Endothelial cell of umbilical vein (primary cell): Measurements from ENCODE around the gene ACAP1. TPM values are rescaled to one million over a fixed set of nuclear protein-coding genes. Genes with fewer than 3 reads are reported as not detected.

Source experiments
- BruUV-seq: library from RNA; stranded (reverse); fragments of 400-500 nt; replicated peaks from 2 replicates; lab custom pipeline; 2021; lab: Mats Ljungman, UMichigan
- CTCF ChIA-PET: fragments of 300-600, 350-600 bp; sonication (Branson Sonifier 250); formaldehyde crosslinking; loops from one replicate; lab custom pipeline; 2021; ENCODE audit warnings: antibody characterized with exemption, inconsistent platforms; lab: Charles Lee
- POLR2A ChIA-PET: fragments of 300-600, 350-600 bp; sonication (Branson Sonifier 250); formaldehyde crosslinking; loops from one replicate; lab custom pipeline; 2021; ENCODE audit warnings: antibody characterized with exemption, inconsistent platforms; lab: Charles Lee
- DNase-seq: peaks from one replicate; pipeline ENCODE4 v3.0.0-alpha.2; 2011; ENCODE audit warnings: low read depth, low spot score
- FAIRE-seq: peaks from 2 replicates; lab custom pipeline; 2011; peaks lifted over from hg19 to GRCh38; lab: Jason Lieb, UNC
- H2AFZ ChIP-seq: 2 replicates; pipeline ENCODE4 v1.6.0; 2012; ENCODE audit warnings: low read depth, low read length, control low read depth, inconsistent platforms
- H3K27ac ChIP-seq: 2 replicates; pipeline ENCODE4 v1.5.1; 2011; ENCODE audit warnings: low read depth, mild to moderate bottlenecking, control low read depth, low read length, moderate library complexity; ENCODE audit not compliant: insufficient read depth
- H3K27me3 ChIP-seq, 2 experiments: 2 replicates each; pipeline versions ENCODE4 v1.6.0 to v1.6.1; 2011; ENCODE audit warnings: low read length in 2 of 2, mixed read lengths in 1 of 2; ENCODE audit not compliant: control insufficient read depth in 2 of 2, insufficient read depth in 2 of 2
- H3K36me3 ChIP-seq, 2 experiments: 2 replicates in 1 of 2; 3 replicates in 1 of 2; pipeline ENCODE4 v1.5.1; 2011; ENCODE audit warnings: low read length in 2 of 2, mild to moderate bottlenecking in 1 of 2, moderate library complexity in 1 of 2; ENCODE audit not compliant: control insufficient read depth in 2 of 2, insufficient read depth in 2 of 2; ENCODE audit errors: extremely low read depth in 1 of 2
- H3K4me1 ChIP-seq: 3 replicates; pipeline ENCODE4 v1.5.1; 2011; ENCODE audit warnings: mild to moderate bottlenecking, low read length; ENCODE audit not compliant: control insufficient read depth, insufficient read depth; ENCODE audit errors: extremely low read depth
- H3K4me2 ChIP-seq: 2 replicates; pipeline ENCODE4 v1.6.1; 2011; ENCODE audit warnings: low read length, control low read depth, mixed read lengths; ENCODE audit not compliant: insufficient read depth
- H3K4me3 ChIP-seq, 3 experiments: fragments of 200-600 bp in 1 of 3; sonication (generic), shearing (Covaris generic) in 1 of 3; replicated peaks in 1 of 3; 2 replicates each; pipeline ENCODE4 v1.5.1; 2011 to 2016; ENCODE audit warnings: control low read depth in 3 of 3, low read length in 3 of 3, mild to moderate bottlenecking in 2 of 3, inconsistent platforms in 1 of 3, low read depth in 1 of 3, moderate library complexity in 1 of 3; ENCODE audit not compliant: insufficient read depth in 1 of 3
- H3K79me2 ChIP-seq: 2 replicates; pipeline ENCODE4 v1.6.0; 2012; ENCODE audit warnings: low read length, inconsistent platforms; ENCODE audit not compliant: control insufficient read depth, insufficient read depth
- H3K9ac ChIP-seq: replicated peaks from 2 replicates; pipeline ENCODE3; 2011; ENCODE audit warnings: low read length, control low read depth; ENCODE audit not compliant: insufficient read depth; ENCODE audit errors: extremely low read depth
- H3K9me1 ChIP-seq: replicated peaks from 3 replicates; pipeline ENCODE4 v1.6.0; 2011; ENCODE audit warnings: mild to moderate bottlenecking, low read length; ENCODE audit not compliant: control insufficient read depth, insufficient read depth; ENCODE audit errors: extremely low read depth
- H3K9me3 ChIP-seq: replicated peaks from 2 replicates; pipeline ENCODE4 v1.5.1; 2012; ENCODE audit warnings: low read length, inconsistent platforms; ENCODE audit not compliant: control insufficient read depth, insufficient read depth
- H4K20me1 ChIP-seq: replicated peaks from 2 replicates; pipeline ENCODE3; 2011; ENCODE audit warnings: mild to moderate bottlenecking, low read length; ENCODE audit not compliant: control insufficient read depth, insufficient read depth; ENCODE audit errors: extremely low read depth
- CTCF ChIP-seq, 2 donors: IDR thresholded peaks; 1 replicate in 1 of 2; 2 replicates in 1 of 2; pipeline ENCODE4 v1.5.1; 2011; ENCODE audit warnings: low read length in 2 of 2, mild to moderate bottlenecking in 2 of 2, moderate library complexity in 2 of 2, control low read depth in 1 of 2, inconsistent platforms in 1 of 2, low read depth in 1 of 2; ENCODE audit not compliant: insufficient read depth in 1 of 2; ENCODE audit errors: extremely low read depth in 1 of 2
- FOS ChIP-seq: IDR thresholded peaks from 2 replicates; pipeline ENCODE4 v1.6.1; 2011; ENCODE audit warnings: mild to moderate bottlenecking, low read length, moderate library complexity, borderline replicate concordance; ENCODE audit not compliant: insufficient read depth
- GATA2 ChIP-seq: IDR thresholded peaks from 2 replicates; pipeline ENCODE4 v1.7.0; 2011; ENCODE audit warnings: low read depth, mild to moderate bottlenecking, moderate library complexity, mixed read lengths, low read length; ENCODE audit not compliant: insufficient read length, insufficient read depth
- dilution Hi-C: fragments of 300-500 bp; cut with MboI; formaldehyde crosslinking; loops from one replicate; pipeline ENCODE4 v1.15.0; 2019; ENCODE audit warnings: low sequenced_read_pairs; ENCODE audit not compliant: extremely low pct_ligation_motif_present
- intact Hi-C: fragments of 100-400 bp; cut with micrococcal nuclease; formaldehyde crosslinking; loops from one replicate; pipeline ENCODE4 v1.10.0; 2022
- polyA plus RNA-seq, 4 experiments: library from polyadenylated mRNA; depleted of rRNA in 3 of 4; stranded (reverse) in 3 of 4; unstranded in 1 of 4; fragments of >200 nt; gene quantifications; 2 replicates each; pipeline versions ENCODE4 v1.2.1 to v1.2.3, GENCODE V29; 2011 to 2012; ENCODE audit warnings: missing spikeins in 1 of 4
- total RNA-seq: library from RNA; stranded (reverse); gene quantifications from 2 replicates; pipeline ENCODE4 v1.2.3, GENCODE V29; 2021

The ACAP1 gene
- total and polyA plus RNA-seq, 2 donors (not counting 3 experiments of a cell fraction or from before 2014, with no cell fraction given): 0.46 TPM; not detected in 1

- FAIRE-seq (no peak), DNase-seq (no peak)
- ChIA-PET CTCF (interaction anchor here (1.0 to 3.0 kb wide), 3 partner anchors 23 to 180 kb away, joined by 4 to 14 read pairs (median 4); partner anchors contain the start of genes TMEM256 and TMEM95), POLR2A (no interaction called here)
- no TSS peak for BruUV-seq
- H3K9me3 ChIP-seq: no peaks in the 10 kb centered on the region
- H3K79me2 ChIP-seq: no peaks in the 10 kb centered on the region
- no peak overlapping the region for H3K27ac ChIP-seq
- H2AFZ ChIP-seq: no peak overlapping the region
- no peak overlapping the region for H3K4me3 ChIP-seq
- intact Hi-C loops (no loop called here), dilution Hi-C loops (no loop called here)
- TF ChIP-seq GATA2: no peak
- TF ChIP-seq FOS: no peak
- TF ChIP-seq CTCF (IDR thresholded peaks at IDR 0.05; ENCODE audit: extremely low read depth in 1 of 2, insufficient read depth in 1 of 2, low read depth in 1 of 2, low read length in 2 of 2): no peak
- no peaks in the 10 kb centered on the region for H3K9me1 ChIP-seq
- H3K36me3 ChIP-seq: no peaks in the 10 kb centered on the region
- H4K20me1 ChIP-seq: no peaks in the 10 kb centered on the region
- H3K27me3 ChIP-seq: peaks cover 25 to 33% of the 10 kb centered on the region in 2 experiments
- H3K4me2 ChIP-seq: no peak overlapping the region
- peaks cover 5% of the 10 kb centered on the region for H3K4me1 ChIP-seq
- no peak overlapping the region for H3K9ac ChIP-seq
These were observed 44.0 kb downstream of the ACAP1 start for GRCh38 chr17:7380321-7380720.
